Epithelial cell of esophagus (primary cell): ENCODE measurements around the gene FSTL4.

Source experiments
- DNase-seq: peaks from one replicate; pipeline ENCODE4 v3.0.0; 2010; ENCODE audit warnings: low read depth
- H3K4me3 ChIP-seq: 2 replicates; pipeline ENCODE4 v1.5.1; 2011; ENCODE audit warnings: mild to moderate bottlenecking, low read length, control low read depth
- CTCF ChIP-seq: IDR thresholded peaks from 2 replicates; pipeline ENCODE4 v1.5.1; 2011; ENCODE audit warnings: low read depth, mild to moderate bottlenecking, low read length, control low read depth, inconsistent platforms; ENCODE audit not compliant: insufficient read depth; ENCODE audit errors: missing control alignments

Gene FSTL4

DNA sequence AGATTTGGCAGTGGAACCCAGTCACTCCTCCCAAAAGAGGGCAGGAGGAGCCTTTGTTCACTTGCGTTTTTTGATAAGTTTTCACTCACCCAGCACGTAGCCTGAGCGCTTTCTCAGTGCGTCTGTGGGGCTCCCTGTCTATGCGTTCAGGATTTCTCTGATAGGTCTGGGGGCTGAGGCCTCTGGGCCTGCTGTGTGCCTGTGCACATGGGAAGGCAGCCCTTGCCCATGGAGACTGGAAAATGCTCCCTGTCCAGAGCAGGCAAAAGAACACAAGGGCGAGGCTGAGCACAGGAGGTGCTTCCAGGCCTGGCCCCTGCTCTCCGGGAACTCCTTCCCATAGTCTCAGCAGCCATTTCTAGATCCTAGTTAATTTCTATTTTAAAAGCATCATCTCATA lies 249.9 kb downstream of the FSTL4 start:
- DNase-seq = no peak
- no peak for TF ChIP-seq CTCF
- H3K4me3 ChIP-seq = no peak overlapping the region

DNA sequence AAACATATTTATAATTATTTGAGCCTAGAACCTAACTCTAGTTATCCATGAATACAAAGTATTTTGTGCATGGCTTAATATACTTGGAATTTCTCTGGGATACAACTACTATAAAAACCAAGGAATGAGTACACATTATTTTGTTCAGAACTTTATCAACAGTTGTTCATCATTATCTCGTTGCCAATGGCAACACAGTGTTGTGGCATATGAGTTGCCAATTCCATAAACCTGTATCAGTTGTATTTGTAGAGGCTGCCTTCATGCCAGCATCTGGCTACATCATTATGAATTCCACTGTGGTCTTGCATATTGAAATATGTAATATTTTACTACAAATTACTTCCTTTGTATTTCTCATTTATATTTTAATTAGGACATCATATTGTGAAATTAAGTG lies 250.4 kb downstream of the FSTL4 start:
- no peak overlapping the region for H3K4me3 ChIP-seq
- no peak for TF ChIP-seq CTCF
- no peak for DNase-seq

GRCh38 chr5:133360693-133361472 lies 251.5 kb downstream of the FSTL4 start:
- DNase-seq = no peak
- TF ChIP-seq CTCF = no peak
- no peak overlapping the region for H3K4me3 ChIP-seq

DNA sequence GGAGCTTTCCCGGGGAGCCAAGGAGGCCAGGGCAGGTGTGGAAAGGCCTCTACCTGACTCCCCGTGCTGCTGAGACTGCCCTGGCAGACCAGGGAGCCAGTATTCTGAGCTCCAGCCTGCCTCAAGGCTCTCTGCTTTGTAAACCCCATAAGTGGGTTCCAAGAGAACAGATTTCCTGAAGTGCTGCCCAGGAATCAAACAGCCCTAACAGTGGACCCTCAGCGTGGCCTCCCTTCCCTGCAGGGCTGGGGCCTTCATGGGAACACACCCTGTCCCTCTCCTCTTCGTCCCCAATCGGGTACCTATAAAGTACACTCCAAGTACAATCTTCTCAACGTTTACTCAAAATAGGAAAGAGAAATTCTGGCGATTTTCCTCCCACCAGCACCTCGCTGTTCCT lies 252.5 kb downstream of the FSTL4 start:
- H3K4me3 ChIP-seq = no peak overlapping the region
- DNase-seq = no peak
- TF ChIP-seq CTCF = no peak

GRCh38 chr5:133358271-133358670 lies 254.1 kb downstream of the FSTL4 start:
- TF ChIP-seq CTCF = no peak
- no peak for DNase-seq
- H3K4me3 ChIP-seq = no peak overlapping the region

GRCh38 chr5:133357758-133358157 lies 254.6 kb downstream of the FSTL4 start:
- no peak for TF ChIP-seq CTCF
- no peak overlapping the region for H3K4me3 ChIP-seq
- no peak for DNase-seq

- no peak overlapping the region for H3K4me3 ChIP-seq
- TF ChIP-seq CTCF = no peak
- no peak for DNase-seq
Measured at GRCh38 chr5:133356984-133357421, 255.3 kb downstream of the FSTL4 start.
